Stimulated activated CD4-positive, alpha-beta T cell treated with anti-CD3 and anti-CD28 coated beads, Interleukin-12 subunit alpha, Interleukin-12 subunit beta, amount 100 ng/mL, for 48 hours (primary cell): ENCODE measurements around the gene TRIP13.
"Not testable (repeated sequence)": the region's sequence is repeated elsewhere in the genome, so short reads cannot be mapped to it uniquely, and the experiment has no call there.

Source experiments
- DNase-seq, 3 donors: peaks; one replicate each; pipeline ENCODE4 v3.0.0-alpha.2; 2020; ENCODE audit warnings: low read depth in 2 of 3, low spot score in 1 of 3

Gene TRIP13, protein sequence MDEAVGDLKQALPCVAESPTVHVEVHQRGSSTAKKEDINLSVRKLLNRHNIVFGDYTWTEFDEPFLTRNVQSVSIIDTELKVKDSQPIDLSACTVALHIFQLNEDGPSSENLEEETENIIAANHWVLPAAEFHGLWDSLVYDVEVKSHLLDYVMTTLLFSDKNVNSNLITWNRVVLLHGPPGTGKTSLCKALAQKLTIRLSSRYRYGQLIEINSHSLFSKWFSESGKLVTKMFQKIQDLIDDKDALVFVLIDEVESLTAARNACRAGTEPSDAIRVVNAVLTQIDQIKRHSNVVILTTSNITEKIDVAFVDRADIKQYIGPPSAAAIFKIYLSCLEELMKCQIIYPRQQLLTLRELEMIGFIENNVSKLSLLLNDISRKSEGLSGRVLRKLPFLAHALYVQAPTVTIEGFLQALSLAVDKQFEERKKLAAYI

DNA sequence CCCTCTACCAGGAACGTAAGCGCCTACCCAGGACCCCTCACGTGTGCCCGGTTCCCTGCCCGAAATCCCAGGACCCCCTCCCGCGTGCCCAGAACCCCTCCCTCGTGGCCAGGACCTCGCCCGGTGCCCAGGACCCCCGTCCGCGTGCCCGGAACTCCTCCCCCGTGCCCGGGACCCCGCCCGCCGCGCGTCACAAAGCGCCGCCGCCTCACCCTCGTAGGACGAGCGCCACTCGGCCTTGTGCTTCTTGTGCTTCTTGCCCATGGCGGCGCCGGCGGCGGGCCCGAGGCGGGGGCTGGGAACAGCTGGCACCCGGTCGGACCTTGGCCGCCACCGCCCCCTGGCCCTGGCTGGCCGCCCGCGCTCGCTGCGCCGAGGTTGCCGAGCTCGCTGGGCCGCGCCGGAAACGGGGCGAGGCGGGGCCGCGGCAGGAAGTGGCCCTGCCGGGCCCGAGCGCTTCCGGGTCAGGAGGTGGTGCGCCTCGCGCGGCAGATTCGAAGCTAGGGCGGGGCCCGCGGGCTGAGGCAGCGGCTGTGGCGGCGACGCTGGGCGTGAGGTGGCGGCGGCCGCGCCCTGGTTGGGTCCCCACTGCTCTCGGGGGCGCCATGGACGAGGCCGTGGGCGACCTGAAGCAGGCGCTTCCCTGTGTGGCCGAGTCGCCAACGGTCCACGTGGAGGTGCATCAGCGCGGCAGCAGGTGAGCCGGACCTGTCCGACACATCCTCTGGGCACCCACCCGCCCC lies at the start of gene TRIP13, which contains the start of gene BRD9:
TRIP13 (plus strand) TSS at position 491 of the 743 bp plus-strand sequence; CDS start at position 606, 115 bp downstream.
BRD9 (minus strand) TSS at position 408 of the 743 bp plus-strand sequence; CDS start at position 264, 144 bp downstream.
- peak; percentile 56 to 82 (median 70) for DNase-seq

DNA sequence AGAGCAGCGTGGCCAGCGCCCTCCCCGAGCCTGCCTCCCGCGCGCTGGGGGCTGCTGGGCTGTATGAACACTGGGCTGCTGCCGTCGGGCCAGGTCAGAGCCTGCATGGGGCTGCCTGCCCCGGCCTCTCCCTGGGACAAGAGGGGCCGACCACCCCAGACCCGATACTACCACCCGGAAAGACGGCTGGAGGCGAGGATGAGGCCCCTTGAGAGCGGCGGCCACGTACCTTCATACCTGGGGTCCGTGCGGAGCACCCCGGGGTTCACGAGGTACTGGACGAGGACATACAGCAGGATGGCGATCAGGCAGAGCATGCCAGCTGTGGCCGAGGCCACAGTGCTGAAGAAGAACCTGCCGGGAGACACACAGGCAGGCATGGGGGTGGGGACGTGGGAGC lies 49.3 kb upstream of the TRIP13 start:
- DNase-seq: not testable (repeated sequence)

DNA sequence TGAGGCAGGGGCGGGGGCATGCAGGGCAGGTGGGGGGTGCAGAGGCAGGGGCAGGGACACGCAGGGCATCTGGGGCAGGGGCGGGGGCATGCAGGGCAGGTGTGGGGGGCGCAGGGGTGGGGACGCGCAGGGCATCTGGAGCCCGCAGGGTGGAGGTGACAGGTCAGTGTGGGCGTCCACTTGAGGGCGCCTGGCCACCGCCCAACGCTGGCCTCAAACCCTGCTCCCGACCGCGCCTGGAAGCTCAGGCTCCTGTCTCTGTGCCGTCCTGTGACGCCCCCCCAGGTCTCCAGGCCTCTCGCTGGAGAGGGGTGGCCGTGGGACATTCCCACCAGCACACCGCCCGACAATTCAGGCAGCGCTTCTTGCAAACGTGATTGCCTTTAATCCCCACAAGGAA lies 48.8 kb upstream of the TRIP13 start:
- DNase-seq: not testable (repeated sequence)

DNA sequence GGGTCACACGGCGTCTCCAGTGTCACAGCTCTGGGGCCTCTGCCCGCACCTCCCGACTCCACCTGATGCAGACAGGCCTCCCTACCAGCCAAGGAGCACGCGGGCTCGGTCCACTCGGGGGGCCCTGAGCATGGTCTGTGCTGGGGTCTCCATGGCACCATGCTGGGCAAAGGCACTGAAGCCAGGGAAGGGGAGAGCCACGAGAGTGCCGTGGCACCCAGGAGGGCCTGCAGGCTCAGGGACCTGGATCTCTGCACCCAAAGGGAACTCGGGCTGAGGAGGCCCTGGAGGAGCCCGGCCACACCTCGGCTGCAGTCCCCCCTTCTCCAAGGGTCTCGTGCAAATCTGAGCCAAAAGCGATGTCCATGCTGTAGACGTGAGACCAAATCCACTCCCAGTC lies 48.3 kb upstream of the TRIP13 start:
- not testable (repeated sequence) for DNase-seq

DNA sequence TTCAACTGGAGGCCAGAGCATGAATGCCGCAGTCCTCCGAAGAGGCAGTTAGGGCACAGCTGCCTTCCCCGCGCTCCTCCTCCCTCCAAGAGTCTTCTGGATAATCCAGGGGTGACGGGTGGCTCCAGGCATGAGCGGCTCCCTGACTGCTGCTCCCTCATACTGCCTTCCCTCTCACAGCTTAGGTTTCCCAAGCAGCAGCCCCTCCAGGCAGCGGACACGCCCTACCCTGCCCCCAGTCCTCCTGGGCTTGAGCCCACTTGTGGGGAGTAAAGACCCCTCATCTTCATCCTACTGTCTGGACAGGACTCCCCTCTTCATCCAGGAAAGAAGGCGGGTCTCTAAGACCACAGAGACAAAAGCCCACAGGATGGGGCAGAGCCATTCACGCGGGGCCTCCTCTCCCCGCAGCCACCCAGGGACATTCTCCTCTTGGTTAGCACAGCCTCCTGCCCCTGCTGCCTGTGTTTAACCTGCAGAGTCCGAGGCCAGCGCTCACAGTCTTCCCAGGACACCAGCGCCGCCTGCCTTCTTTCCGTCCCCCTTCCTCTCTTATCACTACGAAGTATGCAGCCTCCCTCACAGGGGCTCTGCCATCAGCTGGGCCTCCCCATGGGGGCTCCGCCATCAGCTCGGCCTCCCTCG lies 47.5 kb upstream of the TRIP13 start:
- DNase-seq: not testable (repeated sequence)

DNA sequence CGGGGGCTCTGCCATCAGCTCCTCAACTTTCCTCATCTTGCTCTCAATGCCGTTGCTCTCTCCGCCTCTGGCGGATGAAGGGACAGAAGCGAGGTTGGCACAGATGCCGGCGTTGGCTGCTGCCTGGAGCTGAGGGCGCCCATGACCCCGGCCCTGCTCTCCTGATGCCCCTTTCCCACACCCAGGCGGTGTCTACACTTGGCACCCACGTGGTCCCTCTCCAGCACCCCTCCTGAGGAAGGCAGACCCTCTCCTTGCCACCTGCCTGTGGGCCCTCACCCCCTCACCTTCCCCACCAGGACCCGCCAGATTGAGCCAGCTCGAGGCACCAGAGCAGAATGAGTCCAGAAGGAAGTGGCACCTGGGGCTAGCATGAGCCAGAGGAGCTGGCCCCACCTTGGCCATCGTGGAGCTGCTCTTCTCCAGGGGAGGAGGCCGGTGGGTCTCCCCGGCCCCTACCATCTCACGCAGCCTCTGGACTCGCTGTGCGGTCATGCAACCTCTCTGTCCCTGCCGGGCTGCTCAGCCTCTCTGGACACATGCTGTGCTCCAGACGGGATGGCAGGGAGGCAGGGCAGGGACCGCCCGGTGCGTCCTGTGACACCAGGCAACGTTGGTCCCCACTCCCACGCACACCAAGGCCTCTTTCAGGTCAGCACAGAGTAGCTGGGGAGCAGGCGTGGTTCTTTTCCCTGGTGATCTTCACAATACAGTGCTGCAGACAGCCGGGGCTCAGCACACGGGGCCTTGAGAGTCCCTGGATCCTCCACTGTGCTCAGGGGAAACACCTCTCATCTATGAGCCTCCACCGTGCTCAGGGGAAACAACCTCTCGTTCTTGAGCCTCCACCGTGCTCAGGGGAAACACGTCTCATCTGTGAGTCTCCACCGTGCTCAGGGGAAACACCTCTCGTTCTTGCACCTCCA lies 46.7 kb upstream of the TRIP13 start:
- DNase-seq: not testable (repeated sequence)

DNA sequence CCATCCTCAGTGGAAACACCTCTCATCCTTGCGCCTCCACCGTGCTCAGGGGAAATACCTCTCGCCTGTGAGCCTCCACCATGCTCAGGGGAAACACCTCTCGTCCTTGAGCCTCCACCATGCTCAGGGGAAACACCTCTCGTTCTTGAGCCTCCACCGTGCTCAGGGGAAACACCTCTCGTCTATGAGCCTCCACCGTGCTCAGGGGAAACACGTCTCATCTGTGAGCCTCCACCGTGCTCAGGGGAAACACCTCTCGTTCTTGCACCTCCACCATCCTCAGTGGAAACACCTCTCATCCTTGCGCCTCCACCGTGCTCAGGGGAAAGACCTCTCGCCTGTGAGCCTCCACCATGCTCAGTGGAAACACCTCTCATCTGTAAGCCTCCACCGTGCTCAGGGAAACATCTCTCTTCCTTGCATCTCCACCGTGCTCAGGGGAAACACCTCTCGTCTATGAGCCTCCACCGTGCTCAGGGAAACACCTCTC lies 46.0 kb upstream of the TRIP13 start:
- peak in 1 of 3 donors; percentile 27 for DNase-seq

DNA sequence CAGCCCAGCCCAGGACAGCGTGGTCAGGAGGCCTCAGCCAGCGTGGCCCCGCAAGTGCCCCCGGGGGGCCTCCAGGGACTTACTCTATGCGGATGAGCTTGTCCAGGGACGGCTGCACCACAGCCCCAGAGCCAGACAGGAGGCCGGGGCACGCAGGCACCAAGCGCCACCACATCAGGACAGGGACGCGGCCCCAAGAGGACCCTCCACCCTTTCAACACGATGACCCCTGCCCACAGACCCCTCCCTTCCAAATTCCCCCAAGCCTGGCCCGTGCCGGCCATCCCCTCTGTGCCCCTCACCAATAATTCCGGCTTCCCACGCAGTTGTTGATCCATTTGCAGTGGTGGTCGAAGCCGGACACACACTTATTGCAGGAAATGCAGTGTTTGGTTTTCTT lies 45.5 kb upstream of the TRIP13 start:
- not testable (repeated sequence) for DNase-seq

DNA sequence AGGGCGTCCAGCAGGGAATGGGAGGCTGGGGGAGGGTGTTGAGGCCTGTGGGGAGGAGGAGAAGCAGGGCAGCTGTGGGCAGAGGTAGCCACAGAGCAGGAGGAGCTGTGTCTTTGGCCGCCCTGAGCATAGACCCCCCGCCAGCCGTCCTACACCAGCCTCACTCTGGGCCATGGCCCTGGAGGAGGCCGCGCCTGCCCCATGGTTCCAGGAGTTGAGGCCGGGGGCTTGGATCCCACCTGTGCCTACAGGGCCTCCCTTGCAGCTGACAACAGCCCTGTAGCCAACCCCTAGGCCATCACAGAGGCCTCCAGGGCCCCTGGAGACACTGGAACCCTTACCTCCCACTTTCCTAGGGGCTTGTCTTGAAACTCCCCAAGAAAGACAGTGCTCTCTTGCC lies 44.9 kb upstream of the TRIP13 start:
- DNase-seq: not testable (repeated sequence)

DNA sequence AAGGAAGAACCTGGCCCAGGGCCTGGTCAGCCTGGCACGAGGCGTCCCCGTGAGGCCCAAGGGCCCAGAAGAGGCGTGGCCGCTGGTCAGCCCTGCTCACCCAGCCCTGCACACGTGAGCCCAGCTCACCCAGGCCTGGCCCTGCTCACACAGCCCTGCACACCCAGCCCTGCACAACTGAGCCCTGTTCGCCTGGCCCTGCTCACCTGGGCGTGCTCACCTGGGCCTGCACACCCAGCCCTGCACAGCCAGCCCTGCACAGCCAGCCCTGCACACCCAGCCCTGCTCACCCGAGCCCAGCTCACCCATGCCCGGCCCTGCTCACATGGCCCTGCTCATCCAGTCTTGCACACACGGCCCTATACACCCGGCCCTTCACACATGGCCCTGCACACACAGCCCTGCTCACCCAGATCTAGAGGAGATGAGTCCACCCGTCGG lies 44.0 kb upstream of the TRIP13 start:
- DNase-seq: no peak

DNA sequence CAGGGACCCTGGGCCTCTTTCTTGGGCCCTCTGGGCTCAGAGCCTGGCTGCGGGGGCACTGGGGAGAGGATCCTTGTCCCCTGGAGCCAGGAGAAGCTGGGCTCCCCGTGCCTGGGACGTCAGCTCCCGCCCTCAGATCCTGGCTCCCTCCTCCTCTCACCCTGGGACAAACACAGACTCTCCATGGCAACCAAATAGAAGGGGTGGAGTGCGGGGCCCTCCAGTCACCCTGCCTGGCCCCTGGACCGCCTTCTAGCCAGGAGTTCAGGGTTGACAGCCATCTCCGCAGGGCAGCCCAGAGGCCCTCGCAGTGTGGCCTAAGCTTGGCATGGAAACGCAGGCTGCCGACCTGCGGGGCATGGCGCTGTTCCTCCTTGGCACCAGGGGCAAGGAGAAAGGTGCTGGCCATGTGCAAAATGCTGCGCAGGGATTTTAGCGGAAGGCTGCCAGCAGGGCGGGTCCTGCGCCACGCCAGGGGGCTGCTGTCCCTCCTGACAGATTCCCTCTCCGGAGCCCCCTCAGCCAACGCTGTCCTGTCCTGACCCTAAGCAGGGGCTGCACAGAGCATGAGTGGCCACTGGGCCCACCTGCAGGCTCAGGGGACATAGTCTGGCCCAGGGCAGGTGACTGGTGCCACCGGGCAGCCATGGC lies 42.9 kb upstream of the TRIP13 start:
- DNase-seq: no peak

DNA sequence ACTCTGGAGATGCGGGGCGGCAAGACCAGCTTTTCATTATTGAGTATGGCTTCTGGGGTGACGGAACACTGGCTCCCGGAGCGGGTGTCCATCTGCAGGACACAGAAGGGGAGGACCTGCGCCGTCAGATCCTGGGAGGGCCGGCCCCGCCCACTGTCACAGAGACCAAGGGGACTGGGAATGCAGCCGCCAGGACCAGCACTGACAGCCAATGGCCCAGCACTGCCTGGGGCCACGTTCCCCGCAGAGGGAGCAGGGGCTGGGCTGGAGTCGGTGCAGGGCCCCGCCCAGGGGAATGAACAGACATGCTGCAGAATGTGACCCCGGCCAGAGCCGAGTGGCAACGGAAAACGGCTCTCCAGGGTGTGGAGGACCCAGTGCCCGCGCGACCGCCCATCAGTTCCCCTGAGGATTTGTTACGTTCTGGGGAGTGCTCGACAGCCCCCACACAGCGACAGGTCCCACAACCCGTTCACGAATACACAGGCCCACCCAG lies 42.1 kb upstream of the TRIP13 start, which contains the start of gene ZDHHC11:
ZDHHC11 (minus strand) TSS at position 476 of the 496 bp plus-strand sequence; CDS start at position 92, 384 bp downstream.
- no peak for DNase-seq

DNA sequence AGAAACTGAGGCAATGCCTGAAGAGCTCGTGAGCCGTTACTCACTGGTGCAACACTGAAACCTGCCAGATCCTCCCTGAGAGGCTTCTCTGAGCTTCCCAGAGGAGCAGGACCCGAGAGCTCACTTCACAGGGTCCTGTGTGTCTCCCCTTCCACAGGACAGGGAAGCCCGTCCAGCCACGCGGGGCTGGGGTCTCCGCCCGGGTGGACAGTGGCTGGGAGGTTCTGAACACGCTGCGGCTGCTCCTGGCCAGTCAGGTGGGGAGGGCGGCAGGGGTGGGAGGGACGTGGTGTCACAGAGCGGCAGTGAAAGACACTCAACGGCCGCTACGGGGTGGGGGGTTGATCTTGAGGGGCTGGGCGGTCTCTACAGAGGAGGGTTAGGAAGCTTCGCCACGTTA lies 41.6 kb upstream of the TRIP13 start:
- DNase-seq: no peak

DNA sequence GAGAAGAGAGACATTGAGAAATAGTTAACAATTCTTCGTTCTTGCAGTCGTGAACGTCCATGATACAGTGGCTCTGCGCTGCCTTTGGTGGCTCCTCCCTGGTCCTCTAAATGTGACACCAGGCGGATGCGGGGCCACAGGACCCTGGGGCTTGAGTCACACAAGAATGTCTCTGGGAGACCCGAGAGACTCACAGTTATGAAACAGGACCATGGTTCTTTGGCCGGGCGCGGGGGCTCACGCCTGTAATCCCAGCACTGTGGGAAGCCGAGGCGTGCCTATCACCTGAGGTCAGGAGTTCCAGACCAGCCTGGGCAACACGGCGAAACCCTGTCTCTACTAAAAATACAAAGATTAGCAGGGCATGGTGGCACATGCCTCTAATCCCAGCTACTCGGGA lies 41.1 kb upstream of the TRIP13 start:
- DNase-seq: no peak

DNA sequence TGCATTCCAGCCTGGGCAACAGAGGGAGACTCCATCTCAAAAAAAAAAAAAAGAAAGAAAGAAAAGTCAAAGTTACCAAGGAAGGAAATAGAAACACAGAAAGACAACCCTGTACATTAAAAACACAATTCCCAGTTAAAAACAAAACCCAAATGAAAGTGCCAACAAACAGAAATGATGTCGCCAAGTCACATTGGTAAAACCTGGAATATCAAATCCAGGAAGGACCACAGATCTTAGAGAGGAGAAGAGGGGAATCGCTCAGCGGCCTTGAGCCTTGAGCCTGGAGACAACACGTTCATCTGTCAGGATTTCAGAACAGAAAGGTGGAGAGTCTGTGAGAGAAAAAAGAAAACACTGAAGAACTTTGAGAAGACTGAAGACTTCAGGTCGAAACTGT lies 40.7 kb upstream of the TRIP13 start:
- no peak for DNase-seq

DNA sequence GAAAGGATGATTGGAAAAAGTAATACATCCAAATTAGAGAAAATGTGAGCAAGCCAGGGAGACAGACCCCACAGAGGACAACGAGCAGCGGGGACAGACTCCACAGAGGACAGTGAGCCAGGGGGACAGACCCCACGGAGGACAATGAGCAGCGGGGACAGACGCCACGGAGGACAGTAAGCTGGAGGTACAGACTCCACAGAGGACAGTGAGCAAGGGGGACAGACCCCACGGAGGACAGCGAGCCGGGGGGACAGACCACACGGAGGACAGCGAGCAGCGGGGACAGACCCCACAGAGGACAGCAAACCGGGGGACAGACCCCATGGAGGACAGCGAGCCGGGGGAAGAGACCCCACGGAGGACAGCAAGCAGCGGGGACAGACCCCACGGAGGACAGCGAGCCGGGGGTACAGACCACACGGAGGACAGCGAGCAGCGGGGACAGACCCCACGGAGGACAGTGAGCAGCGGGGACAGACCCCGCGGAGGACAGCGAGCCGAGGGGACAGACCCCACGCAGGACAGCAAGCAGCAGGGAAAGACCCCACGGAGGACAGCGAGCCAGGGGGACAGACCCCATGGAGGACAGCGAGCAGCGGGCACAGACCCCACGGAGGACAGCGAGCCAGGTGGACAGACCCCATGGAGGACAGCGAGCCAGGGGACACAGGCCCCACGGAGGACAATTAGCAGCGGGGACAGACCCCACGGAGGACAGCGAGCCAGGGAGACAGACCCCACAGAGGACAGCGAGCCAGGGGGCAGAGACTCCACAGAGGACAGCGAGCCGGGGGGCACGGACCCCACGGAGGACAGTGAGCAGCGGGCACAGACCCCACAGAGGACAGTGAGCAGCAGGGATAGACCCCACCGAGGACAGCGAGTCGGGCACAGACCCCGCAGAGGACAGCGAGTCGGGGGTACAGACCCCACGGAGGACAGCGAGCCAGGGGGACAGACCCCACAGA lies 40.0 kb upstream of the TRIP13 start:
- DNase-seq: no peak

DNA sequence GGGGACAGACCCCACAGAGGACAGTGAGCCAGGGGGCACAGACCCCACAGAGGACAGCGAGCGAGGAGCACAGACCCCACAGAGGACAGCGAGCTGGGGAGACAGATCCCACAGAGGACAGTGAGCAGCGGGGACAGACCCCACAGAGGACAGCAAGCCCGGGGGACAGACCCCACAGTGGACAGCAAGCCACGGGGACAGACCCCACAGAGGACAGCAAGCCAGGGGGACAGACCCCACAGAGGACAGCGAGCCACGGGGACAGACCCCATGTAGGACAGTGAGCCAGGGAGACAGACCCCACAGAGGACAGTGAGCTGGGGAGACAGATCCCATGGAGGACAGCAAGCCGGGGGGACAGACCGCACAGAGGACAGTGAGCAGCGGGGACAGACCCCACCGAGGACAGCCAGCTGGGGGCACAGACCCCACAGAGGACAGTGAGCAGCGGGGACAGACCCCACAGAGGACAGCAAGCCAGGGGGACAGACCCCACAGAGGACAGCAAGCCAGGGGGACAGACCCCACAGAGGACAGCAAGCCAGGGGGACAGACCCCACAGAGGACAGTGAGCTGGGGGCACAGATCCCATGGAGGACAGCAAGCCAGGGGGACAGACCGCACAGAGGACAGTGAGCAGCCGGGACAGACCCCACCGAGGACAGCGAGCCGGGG lies 39.1 kb upstream of the TRIP13 start:
- DNase-seq: not testable (repeated sequence)

DNA sequence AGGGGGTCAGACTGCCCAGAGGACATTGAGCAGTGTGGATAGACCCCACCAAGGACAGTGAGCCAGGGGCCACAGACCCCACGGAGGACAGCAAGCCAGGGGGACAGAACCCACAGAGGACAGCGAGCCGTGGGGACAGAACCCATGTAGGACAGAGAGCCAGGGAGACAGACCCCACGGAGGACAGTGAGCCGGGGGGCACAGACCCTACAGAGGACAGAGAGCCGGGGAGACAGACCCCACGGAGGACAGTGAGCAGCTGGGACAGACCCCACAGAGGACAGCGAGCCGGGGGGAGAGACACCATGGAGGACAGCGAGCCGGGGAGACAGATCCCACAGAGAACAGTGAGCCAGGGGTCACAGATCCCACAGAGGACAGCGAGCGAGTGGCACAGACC lies 38.5 kb upstream of the TRIP13 start:
- no peak for DNase-seq
